ENCODE results near the gene MAFF.

GRCh38 chr22:38246046-38246658 lies 44.4 kb downstream of the MAFF start:
- TF ChIP-seq CTCF (conservative IDR thresholded peaks at IDR 0.05 in 1 of 2, IDR thresholded peaks at IDR 0.05 in 1 of 2; ENCODE audit: low read depth in 1 of 2, low read length in 2 of 2): no peak
- no peak for TF ChIP-seq EZH2 (IDR thresholded peaks at IDR 0.05; ENCODE audit: low read length, missing control alignments)

All from fibroblast of lung (primary cell).